Epidermal melanocyte (primary cell): ENCODE results near the gene CNTNAP5.

ENCODE experiments used
- DNase-seq: peaks from one replicate; pipeline ENCODE4 v3.0.0; 2011; ENCODE audit warnings: low spot score; ENCODE audit not compliant: insufficient read length

The CNTNAP5 gene

DNA sequence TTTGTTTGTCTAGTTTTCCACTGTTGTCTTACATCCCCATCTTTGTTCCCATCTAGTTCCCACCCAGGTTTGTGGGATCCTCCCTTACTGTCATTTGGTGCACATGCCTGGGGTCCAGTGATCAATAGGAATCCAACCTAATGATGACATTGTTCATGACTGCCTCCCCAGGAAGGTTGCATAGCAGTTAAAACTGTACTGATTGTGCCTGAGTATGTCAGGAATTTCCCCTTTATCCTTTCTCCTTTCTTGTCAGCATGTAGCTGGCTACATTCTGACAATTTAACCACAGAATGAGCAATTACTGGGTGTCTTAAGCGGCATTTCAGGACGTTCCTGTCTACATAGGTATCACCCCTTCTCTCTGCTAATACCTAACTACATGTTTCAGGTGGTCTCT is 653.0 kb downstream of the CNTNAP5 start:
- no peak for DNase-seq

- DNase-seq, result no peak
Measured at GRCh38 chr2:124683536-124684428, 658.7 kb downstream of the CNTNAP5 start.

DNA sequence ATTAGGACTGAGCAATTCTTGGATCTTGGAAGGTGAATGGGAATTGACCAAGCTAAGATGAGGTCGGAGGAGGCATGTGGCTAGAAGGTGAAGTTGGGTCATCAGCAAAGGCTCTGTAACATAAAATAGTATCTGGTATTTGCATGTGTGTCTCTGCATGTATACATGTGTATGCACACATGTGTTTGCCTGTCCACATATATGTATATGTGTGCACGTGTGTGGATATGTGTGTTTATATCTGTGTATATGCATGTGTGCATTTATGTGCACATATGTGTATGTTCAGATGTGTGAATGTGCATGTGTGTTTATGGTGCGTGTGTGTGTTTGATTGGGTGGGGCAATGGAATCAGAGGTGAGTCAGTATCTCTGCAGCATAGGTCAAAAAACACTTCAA is 664.3 kb downstream of the CNTNAP5 start:
- no peak for DNase-seq

DNA sequence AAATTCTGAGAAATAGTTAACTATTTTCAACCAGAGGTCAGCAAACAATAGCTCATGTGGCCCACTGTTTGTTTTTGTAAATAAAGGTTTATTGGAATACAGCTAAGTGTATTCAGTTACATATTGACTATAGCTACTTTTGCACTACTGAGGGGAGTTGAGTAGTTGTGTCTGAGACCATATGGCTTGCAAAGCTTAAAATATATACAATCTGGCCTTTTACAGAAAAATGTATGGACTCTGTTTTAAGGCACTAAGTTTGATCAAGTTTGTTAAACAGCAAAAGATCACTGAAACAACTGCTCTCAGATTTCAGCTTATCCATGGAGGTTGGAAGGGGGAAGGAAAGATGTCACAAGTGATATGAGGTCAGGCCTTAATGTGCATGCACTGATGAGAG is 667.1 kb downstream of the CNTNAP5 start:
- DNase-seq, result no peak

DNA sequence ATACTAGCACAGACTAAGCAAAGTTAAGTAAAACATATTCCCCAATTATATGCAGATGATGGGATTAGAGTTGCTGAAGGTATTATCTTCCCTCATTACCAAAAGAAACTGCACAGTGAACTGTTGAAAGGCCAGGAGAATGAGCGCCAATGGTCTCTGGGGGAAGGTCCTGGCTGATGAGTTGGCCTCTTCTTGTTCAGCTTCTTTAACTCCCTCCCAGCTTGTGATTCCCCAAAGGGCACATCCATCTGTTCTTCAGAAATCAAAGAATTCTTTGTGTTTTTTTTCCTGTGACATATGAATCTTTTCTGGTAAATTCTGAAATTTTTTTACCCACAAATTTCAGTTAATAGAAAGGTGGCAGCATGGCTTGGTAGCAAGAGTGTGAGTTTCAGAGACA is 667.6 kb downstream of the CNTNAP5 start:
- DNase-seq, result peak; percentile 22

DNA sequence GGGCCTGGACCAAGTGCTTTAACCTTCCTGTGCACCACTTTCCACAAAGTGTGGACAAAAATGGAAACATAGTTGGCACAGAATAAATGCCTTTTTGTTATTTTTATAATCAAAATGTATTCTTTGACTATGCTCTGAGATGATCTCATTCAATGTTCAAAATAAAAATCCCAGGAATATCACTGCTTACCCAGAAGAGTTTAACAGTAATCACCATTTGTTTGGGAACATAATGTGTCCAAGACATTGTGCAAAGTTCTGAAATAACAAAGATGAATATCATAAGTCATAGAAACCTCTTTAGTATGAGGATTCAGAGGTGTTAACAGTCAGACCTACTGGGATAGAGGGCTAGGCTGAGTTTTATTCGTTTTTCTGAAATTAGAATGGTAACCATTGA is 668.1 kb downstream of the CNTNAP5 start:
- DNase-seq, result no peak

GRCh38 chr2:124698979-124699565 is 674.0 kb downstream of the CNTNAP5 start:
- no peak for DNase-seq

DNA sequence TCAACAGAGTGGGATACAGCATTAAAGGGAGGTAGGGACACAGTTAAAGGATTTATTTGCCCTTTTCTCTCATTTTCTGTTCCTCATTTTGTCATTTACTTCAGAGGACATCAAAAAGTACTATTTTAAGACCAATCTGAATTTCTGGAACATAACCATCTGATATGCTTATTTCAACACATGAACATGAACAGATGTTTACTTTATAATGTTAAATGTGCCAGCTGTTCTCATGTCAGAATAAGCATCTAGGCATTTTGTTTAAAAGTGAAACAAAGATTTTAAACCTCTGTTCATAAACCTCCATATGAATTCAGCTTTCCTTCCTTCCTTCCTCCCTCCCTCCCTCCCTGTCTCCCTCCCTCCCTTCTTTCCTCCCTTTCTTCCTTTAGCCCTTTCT is 677.7 kb downstream of the CNTNAP5 start:
- no peak for DNase-seq

GRCh38 chr2:124704071-124704925 is 679.2 kb downstream of the CNTNAP5 start:
- no peak for DNase-seq

- no peak for DNase-seq
Measured at GRCh38 chr2:124708661-124709060, 683.6 kb downstream of the CNTNAP5 start.

GRCh38 chr2:124713969-124714368 is 688.9 kb downstream of the CNTNAP5 start:
- DNase-seq, result no peak

DNA sequence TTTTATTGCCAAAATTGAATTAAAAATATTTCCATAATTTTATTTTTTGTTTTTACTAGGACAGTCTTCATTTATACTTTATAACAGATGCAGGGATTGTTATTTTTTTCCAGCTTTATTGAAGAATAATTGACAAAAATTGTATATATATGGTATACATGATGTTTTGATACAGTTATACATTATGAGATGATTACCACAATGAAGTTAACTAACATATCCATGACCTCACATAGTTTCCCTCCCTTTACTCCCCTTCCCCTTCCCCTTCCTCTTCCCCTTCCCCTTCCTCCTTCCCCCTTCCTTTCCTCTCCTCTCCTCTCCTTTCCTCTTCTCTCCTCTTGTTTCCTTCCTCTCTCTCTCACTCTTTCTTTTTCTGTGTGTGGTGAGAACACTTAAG is 700.1 kb downstream of the CNTNAP5 start:
- DNase-seq, result no peak

DNA sequence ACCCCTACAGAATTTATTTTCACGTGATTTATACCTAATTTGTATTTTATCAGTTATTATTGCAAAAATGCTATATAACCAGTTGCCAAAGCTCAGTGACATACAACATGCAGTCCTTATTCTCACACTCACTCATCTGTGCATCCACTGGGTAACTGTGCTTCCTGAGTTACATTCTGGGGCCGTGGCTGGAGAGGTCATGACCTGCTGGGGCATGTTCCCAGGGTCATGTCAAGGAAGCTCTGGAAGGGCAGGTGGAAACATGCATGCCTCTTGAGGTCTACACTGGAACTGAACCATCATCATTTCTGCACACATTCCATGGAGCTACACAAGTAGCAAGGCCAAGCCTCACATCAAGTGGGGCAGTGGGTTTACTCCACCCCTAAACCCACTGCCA is 715.5 kb downstream of the CNTNAP5 start:
- no peak for DNase-seq

- no peak for DNase-seq
Measured at GRCh38 chr2:124753842-124754241, 728.8 kb downstream of the CNTNAP5 start.

DNA sequence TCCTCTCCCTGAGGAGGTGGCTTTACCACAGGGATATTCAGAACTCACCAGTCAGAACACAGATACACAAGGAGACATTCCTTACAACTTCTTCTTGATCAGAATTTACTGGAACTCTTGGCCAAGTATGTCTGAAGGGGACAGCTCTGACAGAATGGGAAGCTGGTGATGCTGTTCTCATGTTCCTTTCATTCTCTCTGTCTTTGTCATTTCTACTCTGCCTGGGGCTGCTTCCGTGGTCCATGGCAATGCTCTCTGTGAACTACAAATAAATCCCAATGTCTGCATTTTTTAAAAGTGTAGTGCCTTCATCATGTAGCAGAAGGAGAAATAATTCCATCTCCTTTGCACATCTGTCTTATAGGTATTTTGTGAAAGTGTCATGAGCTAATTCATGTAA is 730.3 kb downstream of the CNTNAP5 start:
- DNase-seq, result no peak

GRCh38 chr2:124756048-124756447 is 731.0 kb downstream of the CNTNAP5 start:
- DNase-seq, result no peak

- no peak for DNase-seq
Measured at GRCh38 chr2:124762388-124762787, 737.3 kb downstream of the CNTNAP5 start.

DNA sequence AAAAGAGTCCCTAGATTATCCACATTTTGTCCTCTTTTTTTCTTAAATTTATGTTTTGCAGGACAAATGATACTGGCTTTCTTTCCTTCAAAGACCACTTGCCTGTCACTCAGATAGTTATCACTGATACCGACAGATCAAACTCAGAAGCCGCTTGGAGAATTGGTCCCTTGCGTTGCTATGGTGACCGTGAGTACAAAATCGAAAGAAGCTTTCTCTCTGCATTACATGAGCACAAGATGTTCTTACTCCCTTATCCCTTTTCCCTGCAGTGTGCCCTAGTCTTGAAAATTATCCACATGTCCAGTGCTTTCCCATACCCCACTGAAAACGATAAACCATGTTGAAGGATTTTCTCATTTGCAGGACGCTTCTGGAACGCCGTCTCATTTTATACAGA is 738.5 kb downstream of the CNTNAP5 start:
- DNase-seq, result no peak

GRCh38 chr2:124774781-124775180 is 749.7 kb downstream of the CNTNAP5 start:
- no peak for DNase-seq

DNA sequence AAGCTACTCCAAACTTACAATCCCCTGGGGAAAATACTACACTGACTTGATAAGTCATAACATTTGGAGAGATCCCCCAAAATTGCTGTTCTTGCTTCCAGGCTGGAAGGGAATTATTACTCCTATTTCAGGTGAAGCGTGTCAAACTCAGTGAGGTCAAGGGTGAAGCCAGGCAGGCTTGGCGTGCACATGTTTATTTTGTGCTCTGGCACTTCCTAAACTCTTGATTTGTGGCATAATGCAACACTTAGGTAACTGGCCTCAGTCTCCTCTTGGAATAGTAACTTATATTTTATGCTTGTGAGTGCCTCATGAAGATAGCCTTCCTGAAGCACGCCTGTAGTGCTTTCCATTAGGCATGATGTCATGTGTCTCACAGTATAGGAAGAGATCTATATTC is 751.2 kb downstream of the CNTNAP5 start:
- no peak for DNase-seq

GRCh38 chr2:124778076-124778475 is 753.0 kb downstream of the CNTNAP5 start:
- DNase-seq, result no peak

DNA sequence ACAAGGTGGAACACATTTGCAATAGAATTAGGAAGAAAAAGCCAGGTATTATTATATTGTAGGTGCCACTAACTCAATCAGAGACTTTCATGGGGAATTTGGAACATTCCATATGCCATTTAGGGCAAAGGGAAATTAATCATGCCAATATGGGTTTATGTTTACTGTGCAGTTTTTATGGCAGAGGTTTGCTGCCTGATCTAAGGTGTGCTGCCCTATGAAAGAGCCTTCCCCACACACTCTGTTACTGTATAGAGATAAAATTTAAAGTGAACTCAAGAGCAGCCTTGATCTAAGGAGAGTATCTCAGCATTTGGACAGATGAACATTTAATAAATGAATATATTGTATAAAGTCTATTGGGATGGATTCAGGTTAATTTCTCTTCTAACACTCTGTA is 771.6 kb downstream of the CNTNAP5 start:
- no peak for DNase-seq
